SK-N-SH treated with all-trans-retinoic acid at 6 μM for 48 hours (cell line): ENCODE results near the gene NLRP8.

Experiments
- ATAC-seq: fragments of 200-7000 bp; cut with Tn5 transposase; 3 replicates; pipeline ENCODE4 v1.9.1; 2020; ENCODE audit warnings: mild to moderate bottlenecking, moderate library complexity
- ARNTL ChIP-seq: fragments of 450-650 bp; formaldehyde crosslinking; IDR thresholded peaks from 2 replicates; pipeline ENCODE4 v1.5.0; 2020; ENCODE audit warnings: low read depth, mild to moderate bottlenecking, moderate library complexity, borderline replicate concordance
- BACH2 ChIP-seq: fragments of 250-450 bp; sonication (Bioruptor Pico); IDR thresholded peaks from 2 replicates; pipeline ENCODE4 v1.9.0; 2021; ENCODE audit warnings: mild to moderate bottlenecking, borderline replicate concordance
- CREB5 ChIP-seq: fragments of 250-450 bp; sonication (Bioruptor Pico); IDR thresholded peaks from 2 replicates; pipeline ENCODE4 v1.5.1; 2020; ENCODE audit warnings: low read depth, mild to moderate bottlenecking, moderate library complexity
- ESRRG ChIP-seq: fragments of 250-450 bp; sonication (Bioruptor Pico); IDR thresholded peaks from 2 replicates; pipeline ENCODE4 v1.6.1; 2021; ENCODE audit warnings: mild to moderate bottlenecking
- GLIS3 ChIP-seq: fragments of 250-450 bp; sonication (Bioruptor Pico); IDR thresholded peaks from 2 replicates; pipeline ENCODE4 v1.5.0; 2020; ENCODE audit warnings: mild to moderate bottlenecking, moderate library complexity
- ISL1 ChIP-seq: fragments of 250-450 bp; sonication (Bioruptor Pico); IDR thresholded peaks from 2 replicates; pipeline ENCODE4 v2.1.2; 2022; ENCODE audit warnings: mild to moderate bottlenecking, moderate library complexity
- PPARA ChIP-seq: fragments of 250-450 bp; sonication (Bioruptor Pico); IDR thresholded peaks from 2 replicates; pipeline ENCODE4 v1.5.0; 2020; ENCODE audit warnings: mild to moderate bottlenecking, borderline replicate concordance
- RARB ChIP-seq: fragments of 250-450 bp; sonication (Bioruptor Pico); IDR thresholded peaks from 2 replicates; pipeline ENCODE4 v1.8.0; 2021; ENCODE audit warnings: mild to moderate bottlenecking, moderate library complexity
- SNAI2 ChIP-seq: fragments of 250-450 bp; sonication (Bioruptor Pico); IDR thresholded peaks from 2 replicates; pipeline ENCODE4 v1.5.0; 2020; ENCODE audit warnings: mild to moderate bottlenecking, moderate library complexity
- TOX ChIP-seq: fragments of 250-450 bp; sonication (Bioruptor Pico); IDR thresholded peaks from 2 replicates; pipeline ENCODE4 v1.8.0; 2021; ENCODE audit warnings: mild to moderate bottlenecking, moderate library complexity, borderline replicate concordance
- TSHZ2 ChIP-seq: fragments of 250-450 bp; sonication (Bioruptor Pico); IDR thresholded peaks from 2 replicates; pipeline ENCODE4 v1.5.0; 2020; ENCODE audit warnings: mild to moderate bottlenecking, moderate library complexity
- ZFP3 ChIP-seq: fragments of 250-450 bp; sonication (Bioruptor Pico); IDR thresholded peaks from 2 replicates; pipeline ENCODE4 v1.5.0; 2020; ENCODE audit warnings: mild to moderate bottlenecking, moderate library complexity
- ZFP30 ChIP-seq: fragments of 450-650 bp; formaldehyde crosslinking; IDR thresholded peaks from 2 replicates; pipeline ENCODE4 v1.5.0; 2022; ENCODE audit warnings: mild to moderate bottlenecking, moderate library complexity
- ZNF565 ChIP-seq: fragments of 450-650 bp; formaldehyde crosslinking; conservative IDR thresholded peaks from 2 replicates; pipeline ENCODE4 v1.5.0; 2020; ENCODE audit warnings: low read depth, mild to moderate bottlenecking, moderate library complexity
- ZNF8 ChIP-seq: fragments of 450-650 bp; formaldehyde crosslinking; IDR thresholded peaks from 2 replicates; pipeline ENCODE4 v1.5.0; 2020; ENCODE audit warnings: mild to moderate bottlenecking, moderate library complexity
- TF ChIP-seq, protein P1 (sequence below): fragments of 250-450 bp; sonication (Bioruptor Pico); IDR thresholded peaks from 2 replicates; pipeline ENCODE4 v1.8.0; 2021; ENCODE audit warnings: low read depth, mild to moderate bottlenecking, moderate library complexity, borderline replicate concordance

The NLRP8 gene

DNA sequence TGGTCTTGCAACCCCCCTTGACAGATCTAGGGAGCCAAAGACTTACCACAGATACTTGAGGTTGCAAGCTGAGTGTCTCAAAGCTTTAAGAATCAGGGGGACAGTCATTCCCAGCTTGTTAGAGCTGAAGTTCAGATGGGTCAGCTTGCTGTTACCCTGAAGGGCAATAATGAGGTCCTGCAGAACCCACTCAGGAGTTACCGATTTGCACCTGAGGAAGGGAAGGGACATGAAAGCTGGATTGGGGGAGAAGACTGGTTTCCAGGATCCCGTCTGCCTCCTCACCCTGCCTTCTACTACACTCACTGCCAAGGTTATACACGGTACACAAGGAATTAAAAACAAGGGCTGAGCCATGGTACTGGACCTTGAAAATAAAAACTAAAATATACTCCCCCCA lies 39.9 kb upstream of the NLRP8 start:
- no peak for ATAC-seq
- no peak for TF ChIP-seq TSHZ2

DNA sequence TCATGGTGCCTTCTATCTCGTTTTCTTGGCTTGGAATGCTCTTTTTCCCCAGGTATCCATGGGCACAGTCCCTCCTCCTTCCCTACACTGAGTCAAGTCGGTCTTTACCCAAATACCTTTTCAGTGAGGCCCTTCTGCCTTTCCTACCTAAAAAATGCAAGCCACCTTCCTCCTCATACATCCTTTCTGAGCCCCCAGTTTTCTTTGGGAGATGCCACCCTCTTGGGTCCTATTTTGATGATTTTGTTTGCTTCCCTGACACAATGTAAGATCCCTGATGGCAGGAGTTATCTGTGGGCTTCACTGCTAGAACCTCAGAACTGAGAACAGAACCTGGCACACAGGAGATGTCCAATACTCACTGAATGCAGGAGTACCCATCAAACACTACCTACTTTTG lies 37.8 kb upstream of the NLRP8 start:
- no peak for ATAC-seq
- TF ChIP-seq ISL1 (CRISPR knock-in tag) (no peak), TOX (CRISPR knock-in tag) (no peak), CREB5 (CRISPR knock-in tag) (no peak), PPARA (CRISPR knock-in tag) (no peak), ARNTL (no peak), RARB (CRISPR knock-in tag) (no peak), GLIS3 (CRISPR knock-in tag) (no peak), ZFP3 (CRISPR knock-in tag) (no peak), TSHZ2 (no peak), BACH2 (CRISPR knock-in tag) (no peak), SNAI2 (no peak)
- TF ChIP-seq, protein P1, sequence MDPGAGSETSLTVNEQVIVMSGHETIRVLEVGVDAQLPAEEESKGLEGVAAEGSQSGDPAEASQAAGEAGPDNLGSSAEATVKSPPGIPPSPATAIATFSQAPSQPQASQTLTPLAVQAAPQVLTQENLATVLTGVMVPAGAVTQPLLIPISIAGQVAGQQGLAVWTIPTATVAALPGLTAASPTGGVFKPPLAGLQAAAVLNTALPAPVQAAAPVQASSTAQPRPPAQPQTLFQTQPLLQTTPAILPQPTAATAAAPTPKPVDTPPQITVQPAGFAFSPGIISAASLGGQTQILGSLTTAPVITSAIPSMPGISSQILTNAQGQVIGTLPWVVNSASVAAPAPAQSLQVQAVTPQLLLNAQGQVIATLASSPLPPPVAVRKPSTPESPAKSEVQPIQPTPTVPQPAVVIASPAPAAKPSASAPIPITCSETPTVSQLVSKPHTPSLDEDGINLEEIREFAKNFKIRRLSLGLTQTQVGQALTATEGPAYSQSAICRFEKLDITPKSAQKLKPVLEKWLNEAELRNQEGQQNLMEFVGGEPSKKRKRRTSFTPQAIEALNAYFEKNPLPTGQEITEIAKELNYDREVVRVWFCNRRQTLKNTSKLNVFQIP (CRISPR knock-in tag): no peak

GRCh38 chr19:55912916-55913315 lies 34.7 kb upstream of the NLRP8 start:
- TF ChIP-seq TSHZ2: no peak
- no peak for TF ChIP-seq PPARA (CRISPR knock-in tag)

DNA sequence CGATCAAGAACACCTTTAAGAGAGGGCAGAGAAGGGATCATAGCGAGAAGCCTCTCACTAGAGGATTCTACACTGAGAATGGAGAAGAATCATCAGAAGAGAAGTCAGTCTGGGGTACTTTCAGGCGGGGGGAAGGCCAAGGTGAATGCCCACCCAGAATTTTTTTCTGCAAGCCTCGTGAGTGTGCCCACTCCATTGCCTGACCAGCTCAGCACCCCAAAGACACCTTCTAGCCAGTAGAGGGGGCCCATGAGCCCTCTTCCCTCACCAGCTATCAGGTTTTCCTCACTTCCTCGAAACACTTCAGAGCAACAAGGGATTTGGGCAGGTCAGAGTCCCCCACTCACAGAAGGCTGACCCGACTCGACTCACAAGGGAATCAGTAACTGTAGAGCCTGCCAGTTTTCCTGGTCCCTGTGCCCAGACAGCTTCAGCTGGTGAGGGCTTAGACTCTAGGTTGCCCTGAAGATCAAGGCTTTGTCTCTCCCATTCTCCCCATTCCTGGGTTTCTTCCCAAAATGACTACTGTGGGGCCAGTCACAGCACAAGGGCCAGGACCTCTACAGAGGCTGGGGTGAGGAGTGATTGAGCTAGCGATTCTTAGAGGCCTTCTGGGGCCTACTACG lies 33.9 kb upstream of the NLRP8 start:
- peak; percentile 60 for ATAC-seq
- no peak for TF ChIP-seq ISL1 (CRISPR knock-in tag)
- TF ChIP-seq ZNF565 (CRISPR knock-in tag): no peak
- TF ChIP-seq ZFP30: no peak
- TF ChIP-seq ZNF8: no peak
- no peak for TF ChIP-seq ESRRG (CRISPR knock-in tag)
- no peak for TF ChIP-seq ZFP3 (CRISPR knock-in tag)
- no peak for TF ChIP-seq SNAI2
- TF ChIP-seq PPARA (CRISPR knock-in tag): no peak

More at GRCh38 chr19:55912916-55913315, 34.7 kb upstream of the NLRP8 start:
- no peak for ATAC-seq
